Head of caudate nucleus (tissue), 42 donors: ENCODE results near the gene TAC3.
"Not testable (repeated sequence)": the region's sequence is repeated elsewhere in the genome, so short reads cannot be mapped to it uniquely, and the experiment has no call there.

Source experiments
- DNase-seq, 42 donors: peaks; one replicate each; pipeline versions ENCODE4 v3.0.0 to v3.0.0-alpha.2; 2020 to 2021; ENCODE audit warnings: mixed read lengths in 7 of 42
- intact Hi-C: fragments of 100-400 bp; cut with DNase I; formaldehyde crosslinking; loops from one replicate; pipeline ENCODE4 v1.15.0; 2022

Gene TAC3

GRCh38 chr12:57016348-57016747, at the start of gene TAC3:
TAC3 (minus strand) TSS chr12:57016529; CDS start chr12:57015797, 732 bp downstream.
- intact Hi-C loops, result no loop called here
- DNase-seq, result no peak

DNA sequence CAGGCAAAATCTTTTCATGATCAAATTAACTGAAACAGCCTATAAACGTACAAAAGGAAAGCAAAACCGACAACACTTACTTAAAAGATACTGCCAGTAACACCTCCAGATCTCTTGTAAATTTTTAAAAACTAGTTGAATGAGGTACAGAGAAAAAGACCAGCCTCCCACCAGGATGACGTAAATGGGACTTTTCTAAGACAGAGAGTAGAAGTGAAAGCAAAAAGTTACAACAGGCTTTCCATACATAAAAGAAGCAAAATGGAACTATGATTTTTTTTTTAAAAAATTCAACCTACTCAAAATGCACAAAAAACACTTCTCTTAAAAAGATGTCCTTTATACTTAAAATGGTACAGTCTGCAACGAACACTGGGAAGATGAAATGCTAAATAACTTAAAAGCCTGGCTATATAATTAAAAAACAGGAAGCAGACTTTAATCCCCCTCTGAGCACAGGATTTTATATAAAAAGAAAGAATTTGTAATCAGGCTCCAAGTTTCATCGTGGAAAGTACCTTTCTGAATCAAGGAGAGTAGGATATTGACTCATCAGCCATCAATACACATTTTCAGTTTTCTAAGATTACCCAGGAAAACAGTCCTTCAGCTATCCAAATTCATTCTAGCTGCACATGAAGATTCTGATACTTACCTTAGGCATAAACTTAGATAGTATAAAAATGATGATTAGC, 47.8 kb upstream of the TAC3 start:
- DNase-seq, result peak in 7 of 42 donors; percentile 13 to 68 (median 39)

DNA sequence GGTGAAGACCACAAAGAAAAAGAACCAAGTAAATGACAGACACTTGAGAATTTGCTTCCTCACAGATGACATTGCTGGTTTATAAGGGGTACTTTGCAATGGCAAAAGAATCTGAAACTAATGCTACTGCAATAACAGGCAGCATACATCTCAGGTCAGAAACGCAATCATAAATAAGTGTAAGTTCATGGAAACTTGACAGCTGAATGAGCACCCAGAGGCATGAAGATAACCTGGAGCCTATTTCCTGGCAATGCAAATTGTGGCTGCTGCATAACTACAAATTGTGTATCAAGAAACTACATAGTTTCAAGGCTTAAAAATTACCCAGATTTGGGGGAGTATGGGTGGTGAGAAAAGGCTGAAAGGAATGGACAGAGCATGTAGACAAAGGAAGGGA, 42.1 kb upstream of the TAC3 start:
- intact Hi-C loops, result no loop called here
- DNase-seq, result no peak

More for the DNA sequence above, 47.8 kb upstream of the TAC3 start:
- intact Hi-C loops, result no loop called here

DNA sequence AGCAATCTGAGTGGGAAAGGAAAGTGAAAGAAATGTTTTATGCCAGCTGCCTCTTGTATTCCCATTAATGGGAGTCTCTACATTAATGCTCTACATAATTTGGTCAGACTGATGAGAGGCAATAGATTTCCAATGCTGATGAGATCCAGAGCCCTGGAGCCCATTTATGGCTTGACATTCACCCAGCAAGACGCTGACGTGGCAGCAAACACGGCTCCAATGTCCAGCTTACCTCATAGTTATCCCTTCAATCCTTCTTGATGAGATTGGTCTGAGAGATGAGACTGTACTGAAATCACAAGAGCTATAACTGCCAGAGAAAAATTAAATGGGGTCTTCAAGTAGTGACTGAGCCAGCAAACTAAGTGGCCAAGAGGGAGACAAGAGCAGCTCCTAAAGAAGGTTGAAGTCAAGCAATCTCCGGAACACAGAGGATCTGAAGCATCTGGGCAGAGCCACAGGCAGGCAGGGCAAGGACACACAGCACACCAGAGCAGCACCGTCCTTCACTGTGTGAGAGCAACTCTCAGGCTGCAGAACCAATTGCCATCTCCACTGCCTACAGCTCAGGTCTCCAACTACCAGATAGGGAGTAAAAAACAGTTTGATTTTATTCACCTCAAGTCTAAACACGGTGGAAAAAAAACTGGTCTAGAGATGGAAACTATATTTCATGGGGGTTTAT, 40.9 kb upstream of the TAC3 start:
- intact Hi-C loops, result no loop called here
- DNase-seq, result no peak

- DNase-seq, result no peak
- intact Hi-C loops, result no loop called here
Observed at GRCh38 chr12:57055824-57056223, 39.5 kb upstream of the TAC3 start.

- DNase-seq, result not testable (repeated sequence)
Observed at GRCh38 chr12:57053901-57054300, 37.6 kb upstream of the TAC3 start.

GRCh38 chr12:57053146-57053545, 36.8 kb upstream of the TAC3 start:
- DNase-seq, intact Hi-C loops: not testable (repeated sequence)

More at GRCh38 chr12:57053901-57054300, 37.6 kb upstream of the TAC3 start:
- intact Hi-C loops, result not testable (repeated sequence)

DNA sequence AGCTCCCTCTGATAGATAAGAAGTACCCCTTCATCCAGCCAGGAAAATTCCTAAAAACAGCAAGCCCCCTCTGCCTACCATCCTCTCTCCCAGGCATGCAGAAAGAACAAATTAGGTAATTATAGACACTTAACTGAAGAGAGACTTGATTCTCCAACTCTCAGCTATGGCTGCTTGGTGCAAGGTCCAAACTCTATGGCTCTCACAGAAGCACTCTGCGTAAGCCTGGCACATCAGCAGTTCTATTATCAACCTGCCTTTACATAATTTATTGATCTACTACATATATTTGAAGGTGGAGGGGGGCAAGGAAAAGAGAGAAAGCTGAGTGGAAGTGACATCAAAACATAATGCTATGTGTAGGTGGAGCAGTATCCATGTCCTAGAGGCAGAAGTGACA, 34.7 kb upstream of the TAC3 start:
- intact Hi-C loops, result no loop called here
- no peak for DNase-seq

GRCh38 chr12:57049890-57050289, 33.6 kb upstream of the TAC3 start, which contains the start of gene MYO1A:
MYO1A (minus strand) TSS chr12:57050129; CDS start chr12:57048323, 1,806 bp downstream.
- intact Hi-C loops, result no loop called here
- no peak for DNase-seq

DNA sequence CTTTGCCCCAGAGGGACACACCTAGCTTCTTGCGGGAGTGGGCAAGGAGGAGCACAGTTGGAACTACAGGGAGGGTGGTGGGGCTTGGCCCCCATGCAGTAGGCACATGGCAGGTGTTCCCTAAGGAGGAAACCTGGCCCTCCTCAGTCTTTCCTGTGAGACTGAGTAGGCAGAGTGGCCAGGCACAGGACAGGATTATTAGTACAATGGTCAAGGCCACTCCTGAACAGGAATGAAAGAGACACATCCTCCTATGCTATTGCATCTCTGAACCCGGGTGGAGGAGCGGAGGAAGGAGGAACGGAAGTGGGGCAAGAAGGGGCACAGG, 32.8 kb upstream of the TAC3 start:
- intact Hi-C loops, result no loop called here

GRCh38 chr12:57048423-57049118, 32.2 kb upstream of the TAC3 start:
- intact Hi-C loops, result no loop called here
- DNase-seq, result no peak

More for the DNA sequence above, 32.8 kb upstream of the TAC3 start:
- DNase-seq, result no peak

GRCh38 chr12:57047981-57048380, 31.7 kb upstream of the TAC3 start:
- DNase-seq, result no peak
- intact Hi-C loops, result no loop called here

DNA sequence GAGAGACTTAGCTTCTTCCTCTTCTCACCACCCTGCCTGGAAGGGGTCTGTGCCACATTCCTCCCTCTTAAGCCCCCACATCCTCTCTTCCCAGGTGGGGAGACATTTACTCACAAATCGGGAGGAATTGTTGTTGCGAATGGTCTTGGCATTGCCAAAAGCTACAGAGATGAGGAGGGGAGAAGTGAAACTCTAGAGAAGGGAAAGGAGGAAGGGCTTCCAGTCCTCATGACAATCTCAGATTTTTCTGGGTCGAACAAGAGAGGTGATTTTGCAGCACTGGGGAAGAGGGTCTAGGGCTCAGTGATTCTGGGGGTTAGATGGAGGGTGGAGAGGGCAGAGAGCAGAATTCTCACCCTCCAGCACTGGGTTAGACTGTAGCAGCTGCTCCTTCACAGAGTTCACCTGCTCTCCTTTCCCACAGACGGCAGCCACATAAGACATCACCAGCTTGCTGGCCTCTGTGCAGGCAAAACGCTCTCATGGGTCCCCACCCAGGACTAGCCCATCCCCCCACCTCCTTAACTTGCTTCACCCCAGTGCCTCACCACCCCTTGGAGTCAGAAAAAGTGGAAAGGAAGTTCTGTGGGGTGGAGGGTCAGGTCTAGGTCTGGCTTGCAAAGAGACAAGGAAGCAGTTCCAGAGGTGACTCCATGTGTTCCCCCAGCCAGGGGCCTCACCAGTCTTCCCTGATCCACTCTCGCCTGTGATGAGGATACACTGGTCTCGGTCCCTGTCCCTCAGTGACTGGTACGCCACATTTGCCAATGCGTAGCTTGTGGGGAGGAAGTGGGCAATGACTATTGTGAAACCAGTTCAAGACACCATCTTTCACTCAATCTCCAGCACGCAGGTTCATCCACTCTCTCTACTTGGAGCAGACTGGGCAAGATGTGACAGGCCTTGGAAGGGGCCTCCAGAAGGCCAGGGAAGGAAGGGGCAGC, 30.9 kb upstream of the TAC3 start:
- peak in 1 of 42 donors; percentile 38 for DNase-seq
- intact Hi-C loops, result no loop called here

GRCh38 chr12:57046086-57046791, 29.9 kb upstream of the TAC3 start:
- peak in 2 of 42 donors; percentile 8 to 45 for DNase-seq

DNA sequence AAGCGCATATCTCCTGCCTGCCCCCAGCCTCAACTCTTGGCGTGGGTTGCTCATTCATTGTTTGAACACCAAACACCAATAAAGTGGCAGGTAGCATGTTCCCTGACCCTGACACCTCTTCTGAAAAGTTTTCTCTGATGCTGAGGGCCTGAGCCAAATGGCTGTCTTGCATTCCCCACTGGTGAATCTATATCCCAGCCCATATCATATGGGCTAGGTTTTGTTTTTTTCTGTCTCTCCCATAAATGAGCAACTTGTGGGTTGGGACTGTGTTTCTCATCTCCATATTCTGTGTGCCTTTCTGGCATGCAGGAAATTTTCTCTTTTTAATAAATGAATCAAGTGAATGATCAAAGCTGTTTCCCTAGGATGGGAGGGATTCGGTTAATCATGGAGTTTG, 28.6 kb upstream of the TAC3 start:
- intact Hi-C loops, result no loop called here
- DNase-seq, result no peak

More at GRCh38 chr12:57046086-57046791, 29.9 kb upstream of the TAC3 start:
- intact Hi-C loops, result no loop called here

DNA sequence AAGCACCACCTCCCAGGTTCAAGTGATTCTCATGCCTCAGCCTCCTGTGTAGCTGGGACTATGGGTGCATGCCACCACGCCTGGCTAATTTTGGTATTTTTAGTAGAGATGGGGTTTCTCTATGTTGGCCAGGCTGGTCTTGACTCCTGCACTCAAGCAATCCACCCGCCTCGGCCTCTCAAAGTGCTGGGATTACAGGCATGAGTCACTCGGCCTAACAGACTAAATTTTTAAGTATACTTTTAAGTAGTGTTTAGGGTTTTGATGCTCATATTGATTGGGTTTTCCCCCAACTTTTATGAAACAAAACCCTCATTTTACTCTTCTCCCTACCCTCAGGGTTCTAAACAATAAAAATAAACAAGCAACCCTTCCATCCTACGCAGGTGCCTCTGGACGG, 28.1 kb upstream of the TAC3 start:
- intact Hi-C loops, result no loop called here
- no peak for DNase-seq

DNA sequence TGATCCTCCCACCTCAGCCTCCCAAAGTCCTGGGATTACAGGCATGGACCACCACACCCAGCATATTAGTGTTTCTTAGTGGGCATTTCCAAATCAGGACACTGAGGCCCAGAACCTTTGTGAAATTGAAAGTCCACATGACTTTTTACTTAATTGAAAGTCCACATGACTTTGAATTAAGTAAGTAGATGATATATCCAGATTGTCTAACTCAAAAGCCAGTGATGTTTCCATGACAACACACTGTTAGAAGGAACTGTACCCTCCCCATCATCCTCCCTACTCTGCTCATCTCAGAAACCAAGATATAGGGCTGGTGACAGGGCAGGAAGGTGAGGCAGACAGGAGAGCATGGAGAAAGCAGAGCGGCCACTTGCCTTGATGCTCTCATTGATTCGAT, 26.4 kb upstream of the TAC3 start:
- intact Hi-C loops, result no loop called here

DNA sequence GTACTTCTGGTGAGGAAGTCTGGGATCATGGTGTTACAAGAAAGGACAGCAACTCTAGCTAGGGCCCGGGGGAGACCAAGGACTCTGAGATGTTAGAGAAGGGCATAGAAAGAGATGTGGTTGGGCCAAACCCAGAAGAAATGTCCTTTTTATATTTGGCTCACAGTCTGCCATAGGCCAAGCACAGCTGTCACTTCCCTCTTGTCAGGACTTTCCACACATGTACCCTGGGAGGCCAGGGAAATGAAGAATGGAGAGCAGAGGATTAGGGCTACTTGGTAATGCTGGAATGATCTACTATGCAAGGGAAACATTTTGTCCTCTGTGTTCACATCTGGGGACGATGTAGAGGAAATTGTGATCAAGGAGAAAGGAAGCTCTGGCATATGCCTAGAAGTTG, 24.4 kb upstream of the TAC3 start:
- intact Hi-C loops, result no loop called here
- no peak for DNase-seq

More for the DNA sequence above, 26.4 kb upstream of the TAC3 start:
- DNase-seq, result no peak
